IPS-20b (cell line): ENCODE measurements around the gene DSCAML1.

Experiments used
- H3K27ac ChIP-seq: one replicate; pipeline ENCODE4 v1.5.1; 2013; ENCODE audit warnings: low read length
- H3K27me3 ChIP-seq: 2 replicates; pipeline ENCODE4 v1.6.1; 2013; ENCODE audit warnings: mild to moderate bottlenecking, low read length, inconsistent platforms; ENCODE audit not compliant: insufficient read depth
- H3K36me3 ChIP-seq: 2 replicates; pipeline ENCODE4 v1.6.1; 2013; ENCODE audit warnings: low read depth, mild to moderate bottlenecking, inconsistent platforms, low read length, moderate library complexity; ENCODE audit not compliant: insufficient read depth
- H3K4me1 ChIP-seq: 2 replicates; pipeline ENCODE4 v1.6.1; 2013; ENCODE audit warnings: mild to moderate bottlenecking, control low read depth, inconsistent platforms, low read length, moderate library complexity; ENCODE audit not compliant: insufficient read depth
- H3K4me3 ChIP-seq: 2 replicates; pipeline ENCODE4 v1.5.1; 2013; ENCODE audit warnings: mild to moderate bottlenecking, low read length, inconsistent platforms
- H3K9ac ChIP-seq: 2 replicates; pipeline ENCODE4 v1.6.1; 2013; ENCODE audit warnings: low read depth, mild to moderate bottlenecking, inconsistent platforms, low read length, moderate library complexity
- H3K9me3 ChIP-seq: 2 replicates; pipeline ENCODE4 v1.6.1; 2013; ENCODE audit warnings: mild to moderate bottlenecking, low read depth, low read length, inconsistent platforms; ENCODE audit not compliant: insufficient read depth

DSCAML1 gene

GRCh38 chr11:117724104-117724503, 72.9 kb downstream of the DSCAML1 start:
- peaks cover 31% of the 10 kb centered on the region for H3K27me3 ChIP-seq
- no peak overlapping the region for H3K27ac ChIP-seq
- no peaks in the 10 kb centered on the region for H3K36me3 ChIP-seq
- H3K9ac ChIP-seq: no peak overlapping the region
- peak overlapping the region; percentile 10; the same call in 1 of the 2 replicates for H3K4me3 ChIP-seq
- H3K4me1 ChIP-seq: peaks cover 20% of the 10 kb centered on the region
- no peaks in the 10 kb centered on the region for H3K9me3 ChIP-seq

DNA sequence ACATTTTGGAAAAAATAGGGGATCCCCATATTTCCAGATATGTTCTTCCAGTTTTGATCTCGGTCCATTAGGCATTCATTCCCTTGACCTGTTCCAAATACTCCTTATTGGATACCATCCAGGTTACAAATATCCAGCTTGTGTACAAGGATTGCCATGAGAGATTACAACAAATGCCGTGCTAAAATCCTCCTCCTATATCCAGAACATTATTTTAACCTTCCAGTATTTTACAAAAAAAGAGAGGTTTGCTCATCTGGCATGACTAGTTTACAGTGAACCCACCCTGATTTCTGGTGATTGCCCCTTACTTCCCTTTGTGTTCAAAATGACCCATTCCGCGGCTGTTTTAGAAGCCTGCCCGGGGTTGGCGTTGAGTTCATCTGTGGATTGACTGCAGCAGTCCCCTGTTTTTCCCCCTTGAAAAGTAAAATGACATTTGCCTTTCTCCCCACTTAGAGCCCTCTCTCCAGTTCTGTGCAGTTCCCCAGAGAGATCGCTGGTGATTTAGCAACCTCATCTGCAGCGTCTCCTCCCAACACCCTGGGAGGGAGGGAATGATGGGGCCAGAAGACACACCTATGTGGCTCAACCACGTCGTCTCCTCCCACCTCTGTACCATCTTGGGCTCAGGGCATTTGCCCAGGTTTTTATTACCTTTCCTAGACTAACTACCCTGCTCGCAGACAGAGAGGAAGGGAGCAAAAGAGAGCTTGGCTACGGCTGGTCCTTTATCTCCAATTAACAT, 73.6 kb downstream of the DSCAML1 start:
- H3K4me1 ChIP-seq: peaks cover 20% of the 10 kb centered on the region
- no peaks in the 10 kb centered on the region for H3K36me3 ChIP-seq
- H3K9ac ChIP-seq: peak overlapping the region; percentile 4; the same call in 1 of the 2 replicates
- peak overlapping the region; percentile 10 for H3K4me3 ChIP-seq
- H3K27me3 ChIP-seq: peaks cover 31% of the 10 kb centered on the region
- no peak overlapping the region for H3K27ac ChIP-seq
- no peaks in the 10 kb centered on the region for H3K9me3 ChIP-seq

DNA sequence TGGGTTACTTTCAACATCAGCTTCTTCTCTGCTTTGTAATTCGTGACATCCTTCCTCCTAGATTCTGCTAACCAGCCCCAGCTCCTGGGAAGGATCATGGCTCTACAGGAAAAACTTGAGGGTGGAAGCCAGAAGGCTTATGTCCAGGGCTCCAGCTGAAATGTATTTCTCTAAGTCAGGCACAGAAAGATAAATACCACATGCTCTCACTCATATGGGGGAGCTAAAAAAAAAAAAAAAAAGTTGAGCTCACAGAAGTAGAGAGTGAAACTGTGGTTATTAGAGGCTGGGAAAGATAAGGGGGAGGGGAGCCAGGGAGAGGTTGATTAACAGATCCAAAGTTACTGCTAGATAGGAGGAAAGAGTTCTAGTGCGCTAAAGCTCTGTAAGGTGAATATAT, 74.9 kb downstream of the DSCAML1 start:
- Histone ChIP-seq H3K4me3 (no peak overlapping the region), H3K4me1 (peaks cover 32% of the 10 kb centered on the region), H3K27me3 (peaks cover 31% of the 10 kb centered on the region), H3K9me3 (no peaks in the 10 kb centered on the region), H3K27ac (no peak overlapping the region), H3K9ac (no peak overlapping the region), H3K36me3 (no peaks in the 10 kb centered on the region)

GRCh38 chr11:117720061-117720511, 76.9 kb downstream of the DSCAML1 start:
- no peak overlapping the region for H3K9ac ChIP-seq
- peaks cover 31% of the 10 kb centered on the region for H3K27me3 ChIP-seq
- H3K36me3 ChIP-seq: no peaks in the 10 kb centered on the region
- H3K4me3 ChIP-seq: no peak overlapping the region
- no peak overlapping the region for H3K27ac ChIP-seq
- peaks cover 35% of the 10 kb centered on the region for H3K4me1 ChIP-seq
- no peaks in the 10 kb centered on the region for H3K9me3 ChIP-seq

DNA sequence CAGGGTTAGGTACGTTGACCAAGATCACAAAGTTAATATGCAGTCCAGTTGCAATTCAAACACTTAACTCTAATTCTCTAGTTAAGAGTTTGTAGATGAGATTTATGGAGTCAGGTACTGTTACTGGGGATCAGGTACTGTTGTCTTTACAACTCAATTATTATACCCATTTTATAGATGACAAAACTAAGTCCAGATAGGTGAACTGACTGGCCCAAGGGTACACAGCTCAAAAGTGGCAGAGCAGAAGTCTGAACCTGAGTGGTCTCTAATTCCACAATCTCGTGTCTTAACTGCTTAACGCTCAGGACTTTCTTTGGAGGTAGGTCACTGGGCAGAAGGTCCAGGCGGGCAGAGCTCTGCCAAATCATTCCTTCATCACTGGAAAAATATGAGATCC, 77.5 kb downstream of the DSCAML1 start:
- H3K9me3 ChIP-seq: no peaks in the 10 kb centered on the region
- H3K36me3 ChIP-seq: no peaks in the 10 kb centered on the region
- no peak overlapping the region for H3K27ac ChIP-seq
- H3K4me3 ChIP-seq: no peak overlapping the region
- peaks cover 35% of the 10 kb centered on the region for H3K4me1 ChIP-seq
- H3K27me3 ChIP-seq: peaks cover 28% of the 10 kb centered on the region
- no peak overlapping the region for H3K9ac ChIP-seq

DNA sequence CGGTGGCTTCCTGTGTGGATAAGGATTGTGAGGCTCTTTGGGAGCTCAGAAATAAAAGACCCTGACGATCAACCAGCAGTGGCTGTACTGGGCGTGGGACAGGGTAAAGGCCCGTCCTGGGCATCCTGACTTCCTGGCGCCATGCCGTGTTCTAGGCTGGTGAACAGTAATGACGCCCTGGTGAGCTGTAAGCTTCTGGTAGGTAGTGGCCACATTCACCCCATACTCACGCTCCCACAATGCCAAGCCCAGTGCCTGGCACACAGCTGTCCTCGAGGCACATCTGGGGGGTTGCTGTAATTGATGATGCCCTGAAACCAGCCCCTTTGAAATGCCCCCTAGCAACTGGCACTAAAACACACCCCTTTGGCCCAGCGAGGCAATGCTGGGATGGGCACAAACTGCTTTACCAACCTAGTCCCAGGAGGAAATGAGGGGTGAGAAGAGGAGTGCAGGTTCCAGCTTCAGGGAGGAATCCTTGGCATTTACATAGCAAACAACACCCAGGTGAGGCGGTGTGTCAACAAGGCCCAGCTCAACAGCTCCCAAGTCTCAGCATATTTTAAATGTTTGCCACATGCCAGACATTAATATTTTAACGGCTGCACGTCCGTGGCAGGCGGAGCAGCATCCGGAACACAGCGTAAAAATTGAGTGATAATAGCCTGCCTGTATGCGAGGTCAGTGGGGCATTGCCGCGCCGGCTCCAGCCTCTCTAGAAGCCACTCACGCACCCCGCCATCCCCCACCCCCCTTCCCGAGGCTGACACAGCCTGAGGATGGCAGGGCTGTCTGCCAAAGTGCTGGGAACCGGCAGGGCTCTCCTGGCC, 79.3 kb downstream of the DSCAML1 start:
- Histone ChIP-seq H3K9ac (no peak overlapping the region), H3K27me3 (peaks cover 10% of the 10 kb centered on the region), H3K36me3 (no peaks in the 10 kb centered on the region), H3K27ac (no peak overlapping the region), H3K9me3 (no peaks in the 10 kb centered on the region), H3K4me3 (peak overlapping the region; percentile 32; the same call in 1 of the 2 replicates), H3K4me1 (peaks cover 25% of the 10 kb centered on the region)

- no peaks in the 10 kb centered on the region for H3K36me3 ChIP-seq
- no peaks in the 10 kb centered on the region for H3K9me3 ChIP-seq
- H3K27ac ChIP-seq: no peak overlapping the region
- H3K4me1 ChIP-seq: peaks cover 23% of the 10 kb centered on the region
- no peak overlapping the region for H3K9ac ChIP-seq
- H3K27me3 ChIP-seq: peaks cover 8% of the 10 kb centered on the region; the same call in 1 of the 2 replicates
- no peak overlapping the region for H3K4me3 ChIP-seq
Observed at GRCh38 chr11:117716521-117717440, 80.2 kb downstream of the DSCAML1 start.

DNA sequence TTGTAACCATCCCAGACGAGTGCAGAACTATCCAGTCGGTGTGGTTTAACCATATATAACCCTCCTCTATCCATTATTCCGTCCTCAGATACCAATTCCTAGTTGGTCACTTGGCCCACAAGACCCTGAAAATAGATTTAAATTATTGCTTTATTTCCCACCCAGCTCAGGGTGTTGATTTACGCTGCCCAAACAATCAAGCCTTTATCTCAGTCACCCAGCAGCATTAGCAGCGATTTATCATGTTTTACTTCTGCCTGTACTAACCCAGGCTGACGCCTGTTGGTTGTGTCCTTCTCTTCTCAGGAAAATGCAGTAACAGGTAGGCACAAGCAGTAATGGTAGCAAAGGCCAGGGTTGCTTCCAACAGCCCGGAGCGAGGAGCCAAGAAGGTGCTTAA, 81.2 kb downstream of the DSCAML1 start:
- Histone ChIP-seq H3K27ac (no peak overlapping the region), H3K4me1 (peaks cover 25% of the 10 kb centered on the region), H3K4me3 (no peak overlapping the region), H3K27me3 (peaks cover 4% of the 10 kb centered on the region; the same call in 1 of the 2 replicates), H3K36me3 (no peaks in the 10 kb centered on the region), H3K9ac (no peak overlapping the region), H3K9me3 (no peaks in the 10 kb centered on the region)

DNA sequence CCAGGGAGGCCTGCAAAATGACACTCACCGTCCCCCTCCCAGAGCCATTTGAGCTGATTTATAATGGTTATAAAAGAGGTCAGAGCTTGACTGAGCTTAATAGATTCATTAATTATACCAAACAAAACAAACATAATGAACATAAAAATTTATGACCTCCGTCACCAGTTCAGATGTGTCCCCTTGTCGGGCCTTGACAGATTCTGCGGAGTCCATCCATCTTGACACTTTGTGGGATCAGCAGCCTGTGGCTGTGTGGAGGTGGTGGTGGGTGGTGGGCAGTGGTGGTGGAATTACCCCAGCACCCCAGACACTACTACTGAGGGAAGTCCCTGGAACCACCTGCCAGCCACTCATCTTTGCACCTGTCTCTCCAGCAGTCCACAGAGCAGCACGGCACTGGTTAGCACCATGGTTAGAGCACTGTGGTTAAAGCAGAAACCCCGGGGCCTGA, 83.5 kb downstream of the DSCAML1 start:
- no peaks in the 10 kb centered on the region for H3K9me3 ChIP-seq
- no peak overlapping the region for H3K27ac ChIP-seq
- no peaks in the 10 kb centered on the region for H3K36me3 ChIP-seq
- no peak overlapping the region for H3K9ac ChIP-seq
- no peaks in the 10 kb centered on the region; the same call in 1 of the 2 replicates for H3K27me3 ChIP-seq
- H3K4me3 ChIP-seq: no peak overlapping the region
- H3K4me1 ChIP-seq: peaks cover 20% of the 10 kb centered on the region

DNA sequence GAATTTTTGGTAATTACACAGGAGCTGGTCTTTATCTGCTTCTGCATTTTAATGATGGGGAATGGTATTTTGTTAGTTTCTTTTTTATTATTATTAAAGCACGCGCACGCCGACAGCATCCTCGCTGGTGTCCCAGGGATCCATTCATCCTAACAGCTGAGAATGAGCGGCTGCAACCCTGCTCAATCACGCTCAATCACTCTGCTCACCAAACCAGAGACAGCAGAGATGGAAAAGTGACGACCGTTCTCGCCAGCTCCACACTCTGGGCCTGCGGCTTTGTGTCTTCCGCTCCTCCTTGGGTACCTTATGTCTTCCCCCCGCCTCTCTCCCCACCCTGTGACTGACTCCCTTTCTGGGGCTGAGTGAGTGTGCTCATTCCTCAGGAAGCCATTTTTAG, 84.5 kb downstream of the DSCAML1 start:
- H3K27me3 ChIP-seq: peaks cover 8% of the 10 kb centered on the region; the same call in 1 of the 2 replicates
- H3K27ac ChIP-seq: no peak overlapping the region
- H3K36me3 ChIP-seq: no peaks in the 10 kb centered on the region
- H3K9me3 ChIP-seq: no peaks in the 10 kb centered on the region
- peaks cover 11% of the 10 kb centered on the region for H3K4me1 ChIP-seq
- H3K9ac ChIP-seq: no peak overlapping the region
- no peak overlapping the region for H3K4me3 ChIP-seq

DNA sequence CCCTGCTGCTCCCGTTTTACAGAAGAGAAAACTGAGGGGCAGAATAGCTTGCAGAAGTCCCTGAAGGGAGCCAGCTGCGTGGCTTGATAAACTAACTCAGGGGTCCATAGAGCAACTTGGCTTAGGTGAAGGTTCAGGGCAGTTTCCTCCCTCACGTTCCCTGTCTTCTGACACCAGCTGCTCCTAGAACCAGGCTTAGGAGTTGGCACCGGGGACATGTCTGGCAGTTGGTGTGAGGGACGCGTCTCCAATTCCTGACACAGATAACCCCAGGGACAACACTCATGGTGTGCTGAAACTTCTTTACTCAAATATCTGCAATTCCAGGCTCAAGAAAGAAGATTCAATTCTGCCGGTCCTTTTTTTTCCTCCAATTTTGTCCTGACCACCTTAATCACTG, 85.7 kb downstream of the DSCAML1 start:
- Histone ChIP-seq H3K36me3 (no peaks in the 10 kb centered on the region), H3K27ac (no peak overlapping the region), H3K9ac (no peak overlapping the region), H3K9me3 (no peaks in the 10 kb centered on the region), H3K27me3 (peaks cover 8% of the 10 kb centered on the region; the same call in 1 of the 2 replicates), H3K4me3 (no peak overlapping the region), H3K4me1 (peaks cover 6% of the 10 kb centered on the region; the same call in 1 of the 2 replicates)
